NCI-H1417 (cell line): Measurements from ENCODE around the gene SCYGR6.
"Not testable (repeated sequence)": the region's sequence is repeated elsewhere in the genome, so short reads cannot be mapped to it uniquely, and the experiment has no call there.

ENCODE experiments used
- DNase-seq, 3 experiments: peaks; one replicate each; lab custom pipeline; 2025; lab: John Stamatoyannopoulos, UW

SCYGR6 gene

DNA sequence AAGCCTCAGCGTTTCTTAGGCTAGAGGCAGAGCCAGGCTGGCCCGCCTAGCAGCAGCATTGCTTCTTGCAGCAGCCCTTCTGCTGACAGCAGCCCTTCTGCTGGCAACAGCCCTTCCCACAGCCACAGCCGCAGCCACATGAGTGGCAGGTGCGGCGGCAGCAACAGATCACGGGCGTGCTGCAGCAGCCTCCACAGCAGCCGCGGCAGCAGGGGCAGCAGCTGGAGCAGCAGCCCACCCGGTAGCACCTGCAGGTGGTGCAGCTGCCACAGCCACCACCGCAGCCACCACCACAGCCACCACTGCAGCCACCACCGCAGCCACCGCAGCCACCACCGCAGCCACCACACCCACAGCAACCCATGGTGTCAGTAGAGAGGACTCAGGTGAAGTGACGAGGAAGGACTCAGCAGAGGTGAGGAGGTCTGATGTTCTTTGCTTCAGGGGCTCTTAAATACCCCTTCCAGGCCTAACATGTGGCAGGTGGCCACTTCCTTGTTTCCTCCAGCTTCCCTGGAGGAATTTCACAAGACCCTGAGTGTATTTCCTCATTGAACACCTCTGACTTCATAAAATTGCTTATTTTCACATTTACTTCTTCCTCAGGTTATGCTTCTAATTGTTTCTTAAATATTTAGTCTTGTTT lies at the start of gene SCYGR6:
SCYGR6 (minus strand) TSS at position 364 of the 646 bp plus-strand sequence; CDS start at position 364, 0 bp downstream.
- DNase-seq, result peak in 1 of 3 experiments; percentile 2

DNA sequence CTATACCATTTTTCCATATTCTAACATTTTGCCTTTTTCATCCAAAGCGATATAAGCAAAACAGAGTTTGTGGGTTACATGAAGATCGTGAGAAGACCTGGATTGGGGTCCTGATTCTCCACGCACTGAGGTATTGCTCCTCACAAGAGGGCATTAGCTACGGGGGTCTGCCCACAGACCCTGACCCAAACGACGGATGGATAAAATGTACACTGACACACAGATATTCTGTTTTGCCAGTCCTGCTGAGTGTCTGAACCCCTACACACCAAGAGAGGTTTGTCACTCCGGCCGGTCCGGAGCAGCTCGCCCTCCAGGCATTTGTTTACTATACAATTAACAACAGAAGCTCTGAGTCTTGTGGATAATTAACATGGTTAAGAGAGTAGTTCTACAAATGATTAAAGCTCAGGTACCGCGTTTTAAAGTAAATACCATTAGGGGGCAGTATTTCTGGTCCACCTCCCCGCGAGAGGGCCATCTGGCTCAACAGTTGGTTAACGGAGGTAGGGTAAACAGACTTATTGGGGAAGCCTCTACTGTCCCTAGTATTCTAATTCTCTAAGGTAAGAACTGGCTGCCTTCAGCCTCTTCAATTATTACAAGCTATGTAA lies 49.6 kb upstream of the SCYGR6 start:
- no peak for DNase-seq

DNA sequence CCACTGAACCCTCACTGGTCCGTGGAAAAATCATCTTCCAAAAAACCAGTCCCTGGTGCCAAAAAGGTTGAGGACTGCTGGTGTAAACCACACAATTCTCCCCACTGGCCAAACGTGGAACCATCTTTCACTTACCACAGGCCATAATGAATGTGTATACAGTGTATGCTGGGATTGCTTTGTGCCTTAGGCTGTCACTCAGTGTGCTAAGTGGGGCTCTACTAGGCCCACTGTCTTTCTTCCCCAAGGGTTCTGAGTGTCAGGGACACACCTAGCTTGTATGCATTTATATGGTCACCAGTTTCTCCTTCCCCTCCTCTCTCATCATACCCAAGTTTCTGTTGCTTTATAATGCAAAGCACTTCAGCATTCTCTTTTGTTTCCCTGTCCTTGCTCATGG lies 48.4 kb upstream of the SCYGR6 start:
- no peak for DNase-seq

GRCh38 chr2:227772197-227772661 lies 47.7 kb upstream of the SCYGR6 start:
- DNase-seq, result peak; percentile 23 to 67 (median 49)

GRCh38 chr2:227767830-227768229 lies 43.3 kb upstream of the SCYGR6 start:
- no peak for DNase-seq

DNA sequence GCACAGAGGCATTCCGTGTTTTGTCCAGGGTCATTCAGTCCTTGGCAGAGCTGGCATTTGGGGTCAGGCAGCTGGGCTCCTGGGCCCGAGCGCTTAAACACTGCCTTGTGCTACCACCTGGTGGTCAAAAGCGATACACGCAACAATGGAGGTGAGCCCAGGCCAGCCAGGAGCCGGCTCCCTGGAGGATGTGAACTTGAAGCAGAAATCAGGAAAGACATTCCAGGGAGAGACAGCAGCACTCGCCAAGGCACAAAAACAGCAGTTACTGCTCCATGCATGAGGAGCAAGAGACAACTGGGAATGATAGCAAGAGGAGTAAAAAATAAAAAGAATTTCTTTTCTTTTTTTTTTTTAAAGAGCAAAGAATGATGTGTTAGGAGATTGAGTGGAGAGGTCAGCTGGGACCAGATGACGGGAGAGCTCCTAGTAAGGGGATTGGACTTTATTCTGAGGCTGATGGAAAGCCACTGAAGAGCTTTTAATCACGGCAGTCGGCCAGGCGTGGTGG lies 41.9 kb upstream of the SCYGR6 start:
- DNase-seq, result peak; percentile 39 to 82 (median 57)

- DNase-seq, result no peak
Observed at GRCh38 chr2:227765788-227766372, 41.3 kb upstream of the SCYGR6 start.

- no peak for DNase-seq
Observed at GRCh38 chr2:227761740-227762476, 37.4 kb upstream of the SCYGR6 start.

DNA sequence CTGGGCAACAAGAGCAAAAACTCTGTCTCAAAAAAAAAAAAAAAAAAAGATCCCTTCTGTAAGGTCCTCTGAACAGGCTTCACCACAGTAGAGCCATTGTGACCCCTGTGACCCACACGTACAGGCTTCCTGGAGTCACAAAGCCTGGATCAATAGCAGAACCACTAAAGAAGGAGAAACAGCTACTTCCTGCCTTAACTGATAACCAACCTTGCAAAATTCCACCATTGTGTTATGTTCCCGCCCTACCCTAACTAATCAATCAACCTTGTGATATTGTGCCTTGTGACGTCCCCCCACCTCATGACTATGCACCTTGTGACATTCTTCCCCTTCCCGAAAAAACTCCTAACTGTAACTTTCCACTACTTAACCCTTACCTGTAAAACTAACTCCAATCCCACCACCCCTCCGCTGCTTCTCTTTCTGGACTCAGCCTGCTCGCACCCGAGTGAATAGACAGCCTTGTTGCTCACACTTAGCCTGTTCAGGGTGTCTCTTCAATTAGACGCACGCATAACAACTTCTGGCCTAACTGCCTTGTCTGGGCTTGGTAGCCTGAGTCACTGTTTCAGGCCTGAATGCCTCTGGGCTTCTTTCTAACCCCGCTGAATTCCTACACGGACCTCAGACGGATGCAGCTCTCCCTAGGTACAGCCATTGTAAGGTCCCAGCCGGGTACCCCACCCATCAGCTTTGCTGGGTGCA lies 35.0 kb upstream of the SCYGR6 start:
- no peak for DNase-seq

DNA sequence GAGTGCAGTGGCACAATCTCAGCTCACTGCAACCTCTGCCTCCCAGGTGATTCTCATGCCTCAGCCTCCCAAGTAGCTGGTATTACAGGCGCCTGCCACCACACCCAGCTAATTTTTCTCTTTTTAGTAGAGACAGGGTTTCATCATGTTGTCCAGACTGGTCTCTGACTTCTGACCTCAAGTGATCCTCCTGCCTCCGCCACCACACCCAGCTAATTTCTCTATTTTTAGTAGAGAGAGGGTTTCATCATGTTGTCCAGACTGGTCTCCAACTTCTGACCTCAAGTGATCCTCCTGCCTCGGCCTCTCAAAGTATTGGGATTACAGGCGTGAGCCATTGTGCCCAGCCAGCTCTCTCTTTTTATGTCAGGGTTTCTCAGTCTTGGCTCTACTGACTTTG lies 31.7 kb upstream of the SCYGR6 start:
- not testable (repeated sequence) for DNase-seq

DNA sequence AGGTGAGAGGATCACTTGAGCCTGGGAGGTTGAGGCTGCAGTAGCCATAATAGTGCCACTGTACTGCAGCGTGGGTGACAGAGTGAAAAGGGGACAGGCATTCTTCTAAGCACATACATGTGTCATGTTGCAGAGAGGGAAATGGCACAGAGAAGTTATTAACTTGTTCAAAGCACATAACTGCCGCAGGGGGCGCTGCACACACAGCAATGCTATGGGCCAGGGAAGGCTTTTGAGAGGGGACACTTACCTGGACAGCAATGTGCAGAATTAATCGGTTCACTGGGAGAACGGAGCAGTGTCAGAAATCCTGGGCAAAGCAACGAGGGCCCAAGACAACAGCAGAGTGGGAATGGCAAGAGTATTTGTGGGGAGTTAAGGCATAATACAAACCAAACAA lies 23.5 kb upstream of the SCYGR6 start:
- no peak for DNase-seq

DNA sequence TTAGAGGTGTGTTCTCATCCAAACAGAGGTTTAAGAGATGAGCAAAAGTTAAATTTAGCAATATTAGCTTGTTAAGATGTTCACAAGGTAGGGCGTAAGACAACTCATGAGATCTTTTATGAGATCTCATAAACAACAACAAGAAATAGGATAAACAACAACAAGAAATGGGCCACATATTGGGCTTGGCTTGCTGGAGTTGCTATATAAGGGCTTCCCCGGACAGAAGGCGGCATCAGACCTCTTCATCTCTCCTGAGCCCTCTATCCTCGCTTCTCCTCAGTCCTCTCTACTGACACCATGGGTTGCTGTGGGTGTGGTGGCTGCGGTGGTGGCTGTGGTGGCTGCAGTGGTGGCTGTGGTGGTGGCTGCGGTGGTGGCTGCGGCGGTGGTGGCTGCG lies 21.0 kb upstream of the SCYGR6 start, which contains the start of gene SCYGR8:
SCYGR8 (plus strand) TSS at position 301 of the 400 bp plus-strand sequence; CDS start at position 301, 0 bp downstream.
- no peak for DNase-seq

DNA sequence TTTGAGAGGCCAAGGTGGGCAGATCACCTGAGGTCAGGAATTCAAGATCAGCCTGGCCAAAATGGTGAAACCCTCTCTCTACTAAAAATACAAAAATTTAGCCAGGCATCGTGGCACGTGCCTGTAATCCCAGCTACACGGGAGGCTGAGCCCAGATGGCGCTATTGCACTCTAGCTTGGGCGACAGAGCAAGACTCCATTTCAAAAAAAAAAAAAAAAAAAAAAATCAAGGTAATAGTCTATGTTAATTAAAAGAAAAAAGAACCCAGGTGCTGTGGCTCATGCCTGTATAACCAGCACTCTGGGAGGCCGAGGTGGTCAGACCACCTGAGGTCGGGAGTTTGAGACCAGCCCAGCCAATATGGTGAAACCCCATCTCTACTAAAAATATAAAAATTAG lies 16.1 kb upstream of the SCYGR6 start:
- DNase-seq, result not testable (repeated sequence)

- no peak for DNase-seq
Observed at GRCh38 chr2:227739351-227739750, 14.8 kb upstream of the SCYGR6 start.

- DNase-seq, result no peak
Observed at GRCh38 chr2:227728035-227728434, 3.5 kb upstream of the SCYGR6 start, which contains the start of gene SCYGR7. Gene SCYGR7, plus strand, starts transcription at chr2:227728335. Its CDS starts 0 bp downstream, at chr2:227728335.

DNA sequence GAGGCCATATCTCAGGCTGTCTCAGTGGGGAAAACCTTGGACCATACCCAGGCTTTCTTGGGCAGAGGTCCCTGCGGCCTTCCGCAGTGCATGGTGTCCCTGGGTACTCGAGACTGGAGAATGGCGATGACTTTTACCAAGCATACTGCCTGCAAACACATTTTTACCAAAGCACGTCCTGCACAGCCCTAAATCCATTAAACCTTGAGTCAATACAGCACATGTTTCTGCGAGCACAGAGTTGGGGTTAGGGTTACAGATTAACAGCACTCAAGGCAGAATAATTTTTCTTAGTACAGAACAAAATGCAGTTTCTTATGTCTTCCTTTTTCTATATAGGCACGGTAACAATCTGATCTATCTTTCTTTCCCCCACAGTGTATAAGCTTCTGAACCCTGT lies 1.7 kb downstream of the SCYGR6 start:
- DNase-seq, result not testable (repeated sequence)

DNA sequence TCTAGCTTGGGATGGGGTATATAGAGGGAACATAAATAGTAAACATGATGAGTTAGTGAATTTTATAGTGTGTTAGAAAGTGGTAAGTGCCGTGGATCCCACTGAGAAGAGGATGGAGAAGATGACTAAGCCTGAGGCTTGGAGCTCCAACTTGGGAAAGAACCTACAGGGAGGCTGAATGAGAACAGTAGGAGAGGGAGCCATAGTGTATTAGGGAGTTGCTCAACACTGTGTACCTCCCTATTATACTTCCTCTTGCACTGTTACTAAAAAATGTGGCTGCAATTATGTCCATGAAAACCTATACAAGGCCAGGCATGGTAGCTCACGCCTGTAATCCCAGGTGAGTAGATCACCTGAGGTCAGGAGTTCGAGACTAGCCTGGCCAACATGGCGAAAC lies 3.9 kb downstream of the SCYGR6 start:
- no peak for DNase-seq

GRCh38 chr2:227719641-227720040 lies 4.9 kb downstream of the SCYGR6 start:
- no peak for DNase-seq

DNA sequence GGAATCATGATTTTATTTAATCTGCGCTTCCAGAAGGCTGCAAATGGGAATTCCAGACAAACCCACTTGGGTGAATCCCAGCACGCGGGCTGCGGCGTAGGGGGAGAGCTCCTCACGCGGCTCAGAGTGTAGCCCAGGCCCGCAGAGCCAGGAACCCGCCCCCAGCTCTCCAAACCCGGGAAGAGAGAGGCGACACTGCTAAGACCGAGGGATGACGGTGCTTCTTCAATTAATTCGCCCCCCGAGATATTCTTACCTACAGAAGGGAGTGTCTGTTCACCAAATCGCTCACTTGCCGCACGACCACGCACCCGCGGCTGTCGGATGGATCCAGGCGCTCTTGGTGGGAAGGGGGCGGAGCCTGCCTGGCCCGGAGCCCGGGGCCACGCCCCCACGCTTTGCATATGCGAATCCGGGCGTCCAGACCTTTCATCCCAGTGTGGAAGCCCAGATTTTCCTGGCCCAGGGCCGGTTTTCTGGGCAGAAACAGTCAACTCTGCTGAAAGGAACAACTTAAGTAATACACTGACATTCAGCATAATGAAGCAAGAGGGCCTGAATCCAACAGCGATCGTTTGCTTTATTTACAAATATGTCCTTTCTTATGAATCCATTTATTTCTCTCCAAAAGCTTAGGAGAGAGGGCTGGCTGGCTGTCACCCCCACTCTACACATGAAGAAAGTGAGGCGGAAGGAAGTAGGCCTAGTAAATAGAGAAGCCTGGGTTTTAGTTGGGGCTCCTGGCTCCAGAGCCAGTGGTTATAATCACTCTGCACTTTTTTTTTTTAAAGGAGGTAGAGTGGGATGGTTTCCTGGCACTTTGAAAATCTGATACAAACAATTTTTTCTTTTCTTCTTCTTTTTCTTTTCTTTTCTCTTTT lies 6.6 kb downstream of the SCYGR6 start, which contains the start of gene SLC19A3:
SLC19A3 (minus strand) TSS at position 342 of the 881 bp plus-strand sequence. CDS start 15,710 bp downstream, outside the sequence.
- peak; percentile 8 to 67 (median 56) for DNase-seq

DNA sequence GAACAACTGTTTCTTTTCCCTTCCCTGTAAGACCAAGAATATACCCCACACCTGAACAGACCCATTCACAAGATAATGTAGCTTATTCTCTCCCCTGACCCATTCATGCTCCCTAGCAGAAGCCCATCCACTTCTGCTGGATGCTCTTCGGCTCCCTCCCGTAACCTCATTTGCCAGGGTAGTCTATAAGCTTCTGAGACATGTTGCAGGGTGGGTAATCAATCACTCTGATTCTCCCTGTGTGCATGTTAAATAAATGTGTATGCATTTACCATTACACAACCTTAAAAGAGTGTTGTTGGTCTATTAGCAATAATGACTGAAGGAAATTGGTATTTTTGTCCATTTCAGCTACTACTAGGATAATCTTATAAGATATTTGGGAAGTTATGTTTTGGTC lies 8.1 kb downstream of the SCYGR6 start:
- DNase-seq, result no peak
